IPS DF 4.7 (cell line): ENCODE results near the gene EFHD2.

ENCODE experiments used
- DNase-seq: peaks from one replicate; pipeline ENCODE4 v3.0.0-alpha.2; 2013; ENCODE audit warnings: low spot score; ENCODE audit errors: extremely low read depth

EFHD2 gene

DNA sequence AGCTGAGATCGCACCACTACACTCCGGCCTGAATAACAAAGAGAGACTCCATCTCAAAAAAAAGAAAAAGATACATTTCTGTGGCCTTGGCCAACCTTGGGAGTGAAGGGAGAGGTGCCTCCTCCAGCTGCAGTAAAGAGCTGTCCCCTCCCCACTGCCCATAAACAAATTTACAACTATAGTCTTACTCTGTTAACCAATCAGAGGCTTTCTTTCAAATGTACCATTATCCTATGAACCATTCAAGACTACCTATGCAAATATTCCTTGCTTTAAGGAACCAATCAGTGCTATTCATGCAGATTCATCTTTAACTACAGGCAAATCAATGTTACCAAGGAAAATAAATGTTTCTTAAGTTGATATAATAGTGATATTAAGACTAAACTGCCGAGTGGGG, 67.2 kb downstream of the EFHD2 start:
- DNase-seq: no peak

DNA sequence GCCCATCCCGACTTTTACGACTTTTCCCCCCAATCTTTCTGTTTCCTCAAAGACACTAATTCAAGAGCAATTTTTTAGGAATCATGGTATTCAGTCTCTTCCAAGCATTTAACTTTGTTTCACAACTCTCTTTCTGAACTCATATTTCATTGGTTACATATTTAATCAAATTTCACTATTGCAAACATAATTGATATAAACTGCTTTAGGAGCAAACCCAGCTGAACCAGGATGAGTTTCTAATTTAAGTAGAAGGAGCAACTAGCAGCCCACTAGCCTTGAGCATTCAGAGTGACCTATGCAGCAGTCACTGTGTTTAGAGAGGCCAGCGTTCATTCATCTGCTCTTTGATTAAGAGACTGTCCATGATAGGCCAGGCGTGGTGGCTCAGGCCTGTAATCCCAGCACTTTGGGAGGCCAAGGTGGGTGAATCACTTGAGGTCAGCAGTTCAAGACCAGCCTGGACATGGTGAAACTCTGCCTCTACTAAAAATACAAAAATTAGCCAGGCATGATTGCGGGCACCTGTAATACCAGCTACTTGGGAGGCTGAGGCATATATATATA, 68.0 kb downstream of the EFHD2 start:
- DNase-seq: no peak
